Suprapubic skin (tissue), 3 donors: ENCODE results near the gene ZFP1.

Source experiments
- CTCF ChIP-seq, 2 donors: fragments of 200-600 bp in 1 of 2; fragments of 450-650 bp in 1 of 2; sonication (generic) in 1 of 2; IDR thresholded peaks; one replicate each; pipeline ENCODE4 v1.5.1; 2016 to 2019; ENCODE audit warnings: antibody characterized with exemption in 2 of 2, mild to moderate bottlenecking in 1 of 2, moderate library complexity in 1 of 2
- POLR2A ChIP-seq, 2 donors: fragments of 450-650 bp; IDR thresholded peaks; one replicate each; pipeline ENCODE4 v1.6.1; 2017; ENCODE audit warnings: antibody characterized with exemption in 2 of 2, mild to moderate bottlenecking in 2 of 2, moderate library complexity in 2 of 2

- TF ChIP-seq CTCF (IDR thresholded peaks at IDR 0.05) (no peak), POLR2A (IDR thresholded peaks at IDR 0.05) (no peak)
Measured at GRCh38 chr16:75143941-75144340, 4.4 kb upstream of the ZFP1 start.
